Gastrocnemius medialis (tissue), 4 donors: ENCODE results near the gene MPPED1. TPM values are rescaled to one million over a fixed set of nuclear protein-coding genes. Genes with fewer than 3 reads are reported as not detected.

Experiments
- ATAC-seq, 2 donors: fragments of 150-250 bp; one replicate each; pipeline ENCODE4 v1.9.1; 2016
- DNase-seq, 2 donors: peaks; one replicate each; pipeline ENCODE4 v3.0.0-alpha.2; 2019
- H3K27ac ChIP-seq, 4 donors: fragments of 200-600 bp; sonication (generic); 1 replicate in 1 of 4; 2 replicates in 3 of 4; pipeline ENCODE4 v1.5.1; 2016 to 2018; ENCODE audit warnings: mild to moderate bottlenecking in 2 of 4, moderate library complexity in 1 of 4
- H3K27me3 ChIP-seq, 3 donors: fragments of 200-600 bp; sonication (generic) in 2 of 3; 1 replicate in 1 of 3; 2 replicates in 2 of 3; pipeline versions ENCODE4 v1.5.1 to v1.6.0; 2016 to 2019; ENCODE audit warnings: mild to moderate bottlenecking in 1 of 3, moderate library complexity in 1 of 3
- H3K36me3 ChIP-seq, 2 donors: fragments of 200-600 bp; sonication (generic) in 1 of 2; one replicate each; pipeline ENCODE4 v1.5.1; 2017 to 2018
- H3K4me1 ChIP-seq, 2 donors: fragments of 200-600 bp; sonication (generic) in 1 of 2; one replicate each; pipeline ENCODE4 v1.5.1; 2016 to 2017; ENCODE audit warnings: mild to moderate bottlenecking in 2 of 2
- H3K4me3 ChIP-seq, 4 donors: fragments of 200-600 bp; sonication (generic) in 3 of 4; 1 replicate in 1 of 4; 2 replicates in 3 of 4; pipeline ENCODE4 v1.5.1; 2016 to 2019; ENCODE audit warnings: mild to moderate bottlenecking in 2 of 4
- H3K9me3 ChIP-seq, 3 donors: fragments of 200-600 bp; sonication (generic) in 2 of 3; 1 replicate in 1 of 3; 2 replicates in 2 of 3; pipeline ENCODE4 v1.5.1; 2016 to 2019
- CTCF ChIP-seq, 5 experiments: fragments of 450-650 bp in 3 of 5; fragments of 200-600 bp in 2 of 5; sonication (generic) in 2 of 5; IDR thresholded peaks in 4 of 5; conservative IDR thresholded peaks in 1 of 5; 1 replicate in 4 of 5; 2 replicates in 1 of 5; pipeline ENCODE4 v1.5.1; 2016 to 2019; ENCODE audit warnings: antibody characterized with exemption in 5 of 5, mild to moderate bottlenecking in 3 of 5, moderate library complexity in 3 of 5
- POLR2A ChIP-seq, 2 donors: fragments of 450-650 bp; IDR thresholded peaks; one replicate each; pipeline ENCODE4 v1.6.1; 2017; ENCODE audit warnings: antibody characterized with exemption in 2 of 2, mild to moderate bottlenecking in 2 of 2, moderate library complexity in 2 of 2
- in situ Hi-C, 4 donors: fragments of 200-750 bp; cut with MboI; loops; one replicate each; pipeline versions ENCODE4 v1.15.0 to v1.8.0; 2017; ENCODE audit warnings: low sequenced_read_pairs in 4 of 4
- intact Hi-C: fragments of 100-400 bp; cut with DNase I; formaldehyde crosslinking; loops from one replicate; pipeline ENCODE4 v1.15.1; 2023; ENCODE audit warnings: low total_unique reads
- total RNA-seq, 4 donors: library from RNA; depleted of rRNA; stranded (reverse); fragments of >200 nt; gene quantifications; one replicate each; pipeline versions ENCODE4 v1.1.0 to v1.2.3, GENCODE V29; 2016

MPPED1 gene
- total RNA-seq, 4 donors from 2014 or later = not detected

- peaks cover 10 to 28% (median 16%) of the 10 kb centered on the region in 3 donors for H3K27me3 ChIP-seq
Measured at GRCh38 chr22:43419371-43420080, 7.7 kb downstream of the MPPED1 start.

GRCh38 chr22:43421046-43421665, 9.3 kb downstream of the MPPED1 start:
- TF ChIP-seq CTCF (IDR thresholded peaks at IDR 0.05 in 4 of 5, conservative IDR thresholded peaks at IDR 0.05 in 1 of 5) (no peak), POLR2A (IDR thresholded peaks at IDR 0.05) (no peak)
- no peaks in the 10 kb centered on the region for H3K4me1 ChIP-seq
- no peak overlapping the region for H3K27ac ChIP-seq
- peaks cover 2 to 23% (median 14%) of the 10 kb centered on the region in 3 donors for H3K27me3 ChIP-seq
- intact Hi-C loops (no loop called here), in situ Hi-C loops (no loop called here)
- ATAC-seq = no peak
- DNase-seq = no peak
- H3K36me3 ChIP-seq = no peaks in the 10 kb centered on the region
- H3K9me3 ChIP-seq = no peaks in the 10 kb centered on the region
- no peak overlapping the region for H3K4me3 ChIP-seq

More at GRCh38 chr22:43419371-43420080, 7.7 kb downstream of the MPPED1 start:
- ATAC-seq (no peak), DNase-seq (no peak)
- Histone ChIP-seq H3K9me3 (no peaks in the 10 kb centered on the region), H3K36me3 (no peaks in the 10 kb centered on the region), H3K4me1 (no peaks in the 10 kb centered on the region), H3K4me3 (no peak overlapping the region), H3K27ac (no peak overlapping the region)
- no peak for TF ChIP-seq CTCF (IDR thresholded peaks at IDR 0.05 in 4 of 5, conservative IDR thresholded peaks at IDR 0.05 in 1 of 5)
- TF ChIP-seq POLR2A (IDR thresholded peaks at IDR 0.05) = no peak
- in situ Hi-C loops (no loop called here), intact Hi-C loops (no loop called here)

GRCh38 chr22:43421914-43422615, 10.3 kb downstream of the MPPED1 start:
- in situ Hi-C loops = no loop called here
- ATAC-seq (no peak), DNase-seq (no peak)
- intact Hi-C loops = no loop called here
- no peak overlapping the region for H3K27ac ChIP-seq
- TF ChIP-seq POLR2A (IDR thresholded peaks at IDR 0.05) (no peak), CTCF (IDR thresholded peaks at IDR 0.05 in 4 of 5, conservative IDR thresholded peaks at IDR 0.05 in 1 of 5) (no peak)
- no peaks in the 10 kb centered on the region for H3K36me3 ChIP-seq
- H3K9me3 ChIP-seq = no peaks in the 10 kb centered on the region
- H3K27me3 ChIP-seq = peaks cover 6 to 25% (median 16%) of the 10 kb centered on the region in 3 donors
- no peak overlapping the region for H3K4me3 ChIP-seq
- H3K4me1 ChIP-seq = no peaks in the 10 kb centered on the region

GRCh38 chr22:43423046-43423445, 11.2 kb downstream of the MPPED1 start:
- in situ Hi-C loops = no loop called here
- Histone ChIP-seq H3K4me1 (no peaks in the 10 kb centered on the region), H3K9me3 (no peaks in the 10 kb centered on the region), H3K36me3 (no peaks in the 10 kb centered on the region), H3K27ac (no peak overlapping the region), H3K4me3 (no peak overlapping the region), H3K27me3 (peaks cover 6 to 30% (median 20%) of the 10 kb centered on the region in 3 donors)
- no peak for DNase-seq
- TF ChIP-seq CTCF (IDR thresholded peaks at IDR 0.05 in 4 of 5, conservative IDR thresholded peaks at IDR 0.05 in 1 of 5) (no peak), POLR2A (IDR thresholded peaks at IDR 0.05) (no peak)
- intact Hi-C loops = no loop called here
- ATAC-seq = no peak
